HEK293 (cell line): Measurements from ENCODE around the gene GJD4.

ENCODE experiments used
- GLIS2 ChIP-seq: fragments of 450-650 bp; formaldehyde crosslinking; IDR thresholded peaks from 2 replicates; pipeline ENCODE4 v1.5.1; 2016; ENCODE audit warnings: missing biosample characterization, missing genetic modification characterization
- HOXC10 ChIP-seq: sonication (generic); formaldehyde crosslinking; IDR thresholded peaks from 2 replicates; pipeline ENCODE4 v1.8.1; 2023; ENCODE audit warnings: mild to moderate bottlenecking, missing genetic modification reagents
- SP2 ChIP-seq: fragments of 450-650 bp; formaldehyde crosslinking; IDR thresholded peaks from 2 replicates; pipeline ENCODE4 v1.5.1; 2016; ENCODE audit warnings: missing biosample characterization, missing genetic modification characterization
- SP7 ChIP-seq: fragments of 450-650 bp; formaldehyde crosslinking; IDR thresholded peaks from 2 replicates; pipeline ENCODE4 v1.5.1; 2016; ENCODE audit warnings: missing biosample characterization, missing genetic modification characterization
- YY1 ChIP-seq: fragments of 450-650 bp; formaldehyde crosslinking; IDR thresholded peaks from 2 replicates; pipeline ENCODE4 v1.5.1; 2018; ENCODE audit warnings: missing biosample characterization, missing genetic modification characterization
- YY2 ChIP-seq: fragments of 450-650 bp; formaldehyde crosslinking; IDR thresholded peaks from 2 replicates; pipeline ENCODE4 v1.5.1; 2016; ENCODE audit warnings: missing biosample characterization, missing genetic modification characterization
- ZFP41 ChIP-seq: fragments of 450-650 bp; formaldehyde crosslinking; IDR thresholded peaks from 2 replicates; pipeline ENCODE4 v1.5.1; 2016; ENCODE audit warnings: missing biosample characterization, missing genetic modification characterization, borderline replicate concordance
- ZNF112 ChIP-seq: fragments of 450-650 bp; formaldehyde crosslinking; IDR thresholded peaks from 2 replicates; pipeline ENCODE4 v1.5.0; 2017; ENCODE audit warnings: missing biosample characterization, missing genetic modification characterization
- ZNF221 ChIP-seq: fragments of 450-650 bp; formaldehyde crosslinking; IDR thresholded peaks from 2 replicates; pipeline ENCODE4 v1.5.1; 2017; ENCODE audit warnings: missing biosample characterization, missing genetic modification characterization, borderline replicate concordance
- ZNF239 ChIP-seq: fragments of 450-650 bp; formaldehyde crosslinking; IDR thresholded peaks from 2 replicates; pipeline ENCODE4 v1.5.1; 2016; ENCODE audit warnings: missing biosample characterization, missing genetic modification characterization
- ZNF394 ChIP-seq: fragments of 450-650 bp; formaldehyde crosslinking; IDR thresholded peaks from 2 replicates; pipeline ENCODE4 v1.5.1; 2016; ENCODE audit warnings: missing biosample characterization, missing genetic modification characterization, mild to moderate bottlenecking, moderate library complexity, borderline replicate concordance
- ZNF416 ChIP-seq: fragments of 450-650 bp; formaldehyde crosslinking; IDR thresholded peaks from 2 replicates; pipeline ENCODE4 v1.5.1; 2016; ENCODE audit warnings: missing biosample characterization, missing genetic modification characterization
- ZNF423 ChIP-seq: fragments of 450-650 bp; formaldehyde crosslinking; IDR thresholded peaks from 2 replicates; pipeline ENCODE4 v1.5.1; 2016; ENCODE audit warnings: missing biosample characterization, missing genetic modification characterization
- ZNF596 ChIP-seq: fragments of 450-650 bp; IDR thresholded peaks from 2 replicates; pipeline ENCODE4 v1.5.0; 2018; ENCODE audit warnings: missing biosample characterization, mild to moderate bottlenecking, missing genetic modification characterization, moderate library complexity
- ZNF610 ChIP-seq: fragments of 450-650 bp; formaldehyde crosslinking; IDR thresholded peaks from 2 replicates; pipeline ENCODE4 v1.5.1; 2016; ENCODE audit warnings: missing biosample characterization, missing genetic modification characterization, borderline replicate concordance
- TF ChIP-seq, protein P1 (sequence below): fragments of 450-650 bp; formaldehyde crosslinking; IDR thresholded peaks from 2 replicates; pipeline ENCODE4 v1.5.1; 2016; ENCODE audit warnings: missing biosample characterization, missing genetic modification characterization, low read depth
- TF ChIP-seq, protein P2 (sequence below): fragments of 450-650 bp; formaldehyde crosslinking; IDR thresholded peaks from 2 replicates; pipeline ENCODE4 v1.5.1; 2017; ENCODE audit warnings: missing biosample characterization, missing genetic modification characterization
- TF ChIP-seq, protein P3 (sequence below): fragments of 450-650 bp; formaldehyde crosslinking; IDR thresholded peaks from 2 replicates; pipeline ENCODE4 v1.5.1; 2016; ENCODE audit warnings: missing biosample characterization, missing genetic modification characterization
- TF ChIP-seq, protein P4 (sequence below): fragments of 450-650 bp; formaldehyde crosslinking; IDR thresholded peaks from 2 replicates; pipeline ENCODE4 v1.5.1; 2016; ENCODE audit warnings: missing biosample characterization, missing genetic modification characterization, borderline replicate concordance
- TF ChIP-seq, protein P5 (sequence below): fragments of 450-650 bp; formaldehyde crosslinking; IDR thresholded peaks from 2 replicates; pipeline ENCODE4 v1.5.1; 2016; ENCODE audit warnings: missing biosample characterization, missing genetic modification characterization
- TF ChIP-seq, protein P6 (sequence below): fragments of 450-650 bp; formaldehyde crosslinking; IDR thresholded peaks from 2 replicates; pipeline ENCODE4 v1.5.1; 2016; ENCODE audit warnings: missing biosample characterization, missing genetic modification characterization
- TF ChIP-seq, protein P7 (sequence below): fragments of 450-650 bp; formaldehyde crosslinking; IDR thresholded peaks from 2 replicates; pipeline ENCODE4 v1.5.1; 2017; ENCODE audit warnings: missing biosample characterization, missing genetic modification characterization
- TF ChIP-seq, protein P8 (sequence below): fragments of 450-650 bp; formaldehyde crosslinking; IDR thresholded peaks from 2 replicates; pipeline ENCODE4 v1.5.1; 2016; ENCODE audit warnings: missing biosample characterization, missing genetic modification characterization

Gene GJD4

DNA sequence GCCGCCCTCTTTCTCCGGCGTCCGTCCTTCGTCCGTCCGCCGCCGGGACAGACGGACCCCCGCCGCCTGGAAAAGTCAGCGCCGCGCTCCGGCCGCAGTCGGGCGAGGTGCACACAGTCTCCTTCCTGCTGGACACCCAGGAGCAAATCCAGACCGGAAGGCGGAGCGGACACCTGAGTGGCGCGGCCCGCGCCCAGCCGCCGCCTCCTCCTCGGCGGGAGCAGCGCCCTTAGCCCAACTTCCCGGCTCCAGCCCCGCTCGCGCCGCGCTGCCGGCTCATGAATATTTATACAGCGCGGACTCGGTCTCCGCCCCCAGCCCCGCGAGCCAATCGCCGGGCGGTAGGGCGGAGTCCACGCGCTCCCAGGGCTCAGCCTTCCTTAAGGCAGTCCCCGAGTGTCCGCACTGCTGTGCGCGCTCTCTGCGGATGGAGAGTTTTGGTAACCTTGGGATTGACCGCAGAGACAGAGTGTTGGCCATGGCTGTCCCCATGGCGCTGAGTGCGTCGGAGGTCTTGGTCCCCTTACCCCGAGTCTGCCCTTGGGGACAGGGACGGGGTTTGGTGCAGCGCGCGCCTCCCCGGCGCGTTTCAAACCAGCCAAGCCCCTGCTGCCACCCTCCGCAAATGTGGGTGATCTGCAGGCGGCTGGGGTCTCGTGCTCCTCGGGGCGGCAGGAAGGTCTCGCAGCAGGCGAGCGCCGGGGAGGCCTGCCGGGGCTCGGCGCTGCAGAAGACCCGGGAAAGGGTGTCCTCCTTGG is 37.1 kb downstream of the GJD4 start, which contains the start of gene FZD8 (continued):
- TF ChIP-seq, protein P1, sequence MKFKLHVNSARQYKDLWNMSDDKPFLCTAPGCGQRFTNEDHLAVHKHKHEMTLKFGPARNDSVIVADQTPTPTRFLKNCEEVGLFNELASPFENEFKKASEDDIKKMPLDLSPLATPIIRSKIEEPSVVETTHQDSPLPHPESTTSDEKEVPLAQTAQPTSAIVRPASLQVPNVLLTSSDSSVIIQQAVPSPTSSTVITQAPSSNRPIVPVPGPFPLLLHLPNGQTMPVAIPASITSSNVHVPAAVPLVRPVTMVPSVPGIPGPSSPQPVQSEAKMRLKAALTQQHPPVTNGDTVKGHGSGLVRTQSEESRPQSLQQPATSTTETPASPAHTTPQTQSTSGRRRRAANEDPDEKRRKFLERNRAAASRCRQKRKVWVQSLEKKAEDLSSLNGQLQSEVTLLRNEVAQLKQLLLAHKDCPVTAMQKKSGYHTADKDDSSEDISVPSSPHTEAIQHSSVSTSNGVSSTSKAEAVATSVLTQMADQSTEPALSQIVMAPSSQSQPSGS (tag by site-specific recombination) = no peak
- TF ChIP-seq ZNF423 (tag by site-specific recombination) (peak; percentile 88), GLIS2 (peak; percentile 66), SP7 (peak; percentile 75; the same call in 1 of the 2 replicates), ZNF596 (tag by site-specific recombination) (no peak), HOXC10 (CRISPR knock-in tag) (no peak), ZFP41 (tag by site-specific recombination) (no peak), SP2 (tag by site-specific recombination) (peak; percentile 74), ZNF610 (tag by site-specific recombination) (no peak), YY2 (tag by site-specific recombination) (no peak), ZNF394 (tag by site-specific recombination) (peak; percentile 34; the same call in 1 of the 2 replicates), ZNF416 (tag by site-specific recombination) (no peak), ZNF239 (tag by site-specific recombination) (no peak), ZNF221 (tag by site-specific recombination) (no peak), ZNF112 (tag by site-specific recombination) (no peak), YY1 (tag by site-specific recombination) (no peak; the same call in 1 of the 2 replicates)
- TF ChIP-seq, protein P2, sequence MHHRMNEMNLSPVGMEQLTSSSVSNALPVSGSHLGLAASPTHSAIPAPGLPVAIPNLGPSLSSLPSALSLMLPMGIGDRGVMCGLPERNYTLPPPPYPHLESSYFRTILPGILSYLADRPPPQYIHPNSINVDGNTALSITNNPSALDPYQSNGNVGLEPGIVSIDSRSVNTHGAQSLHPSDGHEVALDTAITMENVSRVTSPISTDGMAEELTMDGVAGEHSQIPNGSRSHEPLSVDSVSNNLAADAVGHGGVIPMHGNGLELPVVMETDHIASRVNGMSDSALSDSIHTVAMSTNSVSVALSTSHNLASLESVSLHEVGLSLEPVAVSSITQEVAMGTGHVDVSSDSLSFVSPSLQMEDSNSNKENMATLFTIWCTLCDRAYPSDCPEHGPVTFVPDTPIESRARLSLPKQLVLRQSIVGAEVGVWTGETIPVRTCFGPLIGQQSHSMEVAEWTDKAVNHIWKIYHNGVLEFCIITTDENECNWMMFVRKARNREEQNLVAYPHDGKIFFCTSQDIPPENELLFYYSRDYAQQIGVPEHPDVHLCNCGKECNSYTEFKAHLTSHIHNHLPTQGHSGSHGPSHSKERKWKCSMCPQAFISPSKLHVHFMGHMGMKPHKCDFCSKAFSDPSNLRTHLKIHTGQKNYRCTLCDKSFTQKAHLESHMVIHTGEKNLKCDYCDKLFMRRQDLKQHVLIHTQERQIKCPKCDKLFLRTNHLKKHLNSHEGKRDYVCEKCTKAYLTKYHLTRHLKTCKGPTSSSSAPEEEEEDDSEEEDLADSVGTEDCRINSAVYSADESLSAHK (tag by site-specific recombination) = no peak
- TF ChIP-seq, protein P3, sequence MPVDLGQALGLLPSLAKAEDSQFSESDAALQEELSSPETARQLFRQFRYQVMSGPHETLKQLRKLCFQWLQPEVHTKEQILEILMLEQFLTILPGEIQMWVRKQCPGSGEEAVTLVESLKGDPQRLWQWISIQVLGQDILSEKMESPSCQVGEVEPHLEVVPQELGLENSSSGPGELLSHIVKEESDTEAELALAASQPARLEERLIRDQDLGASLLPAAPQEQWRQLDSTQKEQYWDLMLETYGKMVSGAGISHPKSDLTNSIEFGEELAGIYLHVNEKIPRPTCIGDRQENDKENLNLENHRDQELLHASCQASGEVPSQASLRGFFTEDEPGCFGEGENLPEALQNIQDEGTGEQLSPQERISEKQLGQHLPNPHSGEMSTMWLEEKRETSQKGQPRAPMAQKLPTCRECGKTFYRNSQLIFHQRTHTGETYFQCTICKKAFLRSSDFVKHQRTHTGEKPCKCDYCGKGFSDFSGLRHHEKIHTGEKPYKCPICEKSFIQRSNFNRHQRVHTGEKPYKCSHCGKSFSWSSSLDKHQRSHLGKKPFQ (tag by site-specific recombination) = no peak
- TF ChIP-seq, protein P4, sequence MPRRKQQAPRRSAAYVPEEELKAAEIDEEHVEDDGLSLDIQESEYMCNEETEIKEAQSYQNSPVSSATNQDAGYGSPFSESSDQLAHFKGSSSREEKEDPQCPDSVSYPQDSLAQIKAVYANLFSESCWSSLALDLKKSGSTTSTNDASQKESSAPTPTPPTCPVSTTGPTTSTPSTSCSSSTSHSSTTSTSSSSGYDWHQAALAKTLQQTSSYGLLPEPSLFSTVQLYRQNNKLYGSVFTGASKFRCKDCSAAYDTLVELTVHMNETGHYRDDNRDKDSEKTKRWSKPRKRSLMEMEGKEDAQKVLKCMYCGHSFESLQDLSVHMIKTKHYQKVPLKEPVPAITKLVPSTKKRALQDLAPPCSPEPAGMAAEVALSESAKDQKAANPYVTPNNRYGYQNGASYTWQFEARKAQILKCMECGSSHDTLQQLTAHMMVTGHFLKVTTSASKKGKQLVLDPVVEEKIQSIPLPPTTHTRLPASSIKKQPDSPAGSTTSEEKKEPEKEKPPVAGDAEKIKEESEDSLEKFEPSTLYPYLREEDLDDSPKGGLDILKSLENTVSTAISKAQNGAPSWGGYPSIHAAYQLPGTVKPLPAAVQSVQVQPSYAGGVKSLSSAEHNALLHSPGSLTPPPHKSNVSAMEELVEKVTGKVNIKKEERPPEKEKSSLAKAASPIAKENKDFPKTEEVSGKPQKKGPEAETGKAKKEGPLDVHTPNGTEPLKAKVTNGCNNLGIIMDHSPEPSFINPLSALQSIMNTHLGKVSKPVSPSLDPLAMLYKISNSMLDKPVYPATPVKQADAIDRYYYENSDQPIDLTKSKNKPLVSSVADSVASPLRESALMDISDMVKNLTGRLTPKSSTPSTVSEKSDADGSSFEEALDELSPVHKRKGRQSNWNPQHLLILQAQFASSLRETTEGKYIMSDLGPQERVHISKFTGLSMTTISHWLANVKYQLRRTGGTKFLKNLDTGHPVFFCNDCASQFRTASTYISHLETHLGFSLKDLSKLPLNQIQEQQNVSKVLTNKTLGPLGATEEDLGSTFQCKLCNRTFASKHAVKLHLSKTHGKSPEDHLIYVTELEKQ (tag by site-specific recombination) = no peak
- TF ChIP-seq, protein P5, sequence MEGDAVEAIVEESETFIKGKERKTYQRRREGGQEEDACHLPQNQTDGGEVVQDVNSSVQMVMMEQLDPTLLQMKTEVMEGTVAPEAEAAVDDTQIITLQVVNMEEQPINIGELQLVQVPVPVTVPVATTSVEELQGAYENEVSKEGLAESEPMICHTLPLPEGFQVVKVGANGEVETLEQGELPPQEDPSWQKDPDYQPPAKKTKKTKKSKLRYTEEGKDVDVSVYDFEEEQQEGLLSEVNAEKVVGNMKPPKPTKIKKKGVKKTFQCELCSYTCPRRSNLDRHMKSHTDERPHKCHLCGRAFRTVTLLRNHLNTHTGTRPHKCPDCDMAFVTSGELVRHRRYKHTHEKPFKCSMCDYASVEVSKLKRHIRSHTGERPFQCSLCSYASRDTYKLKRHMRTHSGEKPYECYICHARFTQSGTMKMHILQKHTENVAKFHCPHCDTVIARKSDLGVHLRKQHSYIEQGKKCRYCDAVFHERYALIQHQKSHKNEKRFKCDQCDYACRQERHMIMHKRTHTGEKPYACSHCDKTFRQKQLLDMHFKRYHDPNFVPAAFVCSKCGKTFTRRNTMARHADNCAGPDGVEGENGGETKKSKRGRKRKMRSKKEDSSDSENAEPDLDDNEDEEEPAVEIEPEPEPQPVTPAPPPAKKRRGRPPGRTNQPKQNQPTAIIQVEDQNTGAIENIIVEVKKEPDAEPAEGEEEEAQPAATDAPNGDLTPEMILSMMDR (tag by site-specific recombination) = peak; percentile 83
- TF ChIP-seq, protein P6, sequence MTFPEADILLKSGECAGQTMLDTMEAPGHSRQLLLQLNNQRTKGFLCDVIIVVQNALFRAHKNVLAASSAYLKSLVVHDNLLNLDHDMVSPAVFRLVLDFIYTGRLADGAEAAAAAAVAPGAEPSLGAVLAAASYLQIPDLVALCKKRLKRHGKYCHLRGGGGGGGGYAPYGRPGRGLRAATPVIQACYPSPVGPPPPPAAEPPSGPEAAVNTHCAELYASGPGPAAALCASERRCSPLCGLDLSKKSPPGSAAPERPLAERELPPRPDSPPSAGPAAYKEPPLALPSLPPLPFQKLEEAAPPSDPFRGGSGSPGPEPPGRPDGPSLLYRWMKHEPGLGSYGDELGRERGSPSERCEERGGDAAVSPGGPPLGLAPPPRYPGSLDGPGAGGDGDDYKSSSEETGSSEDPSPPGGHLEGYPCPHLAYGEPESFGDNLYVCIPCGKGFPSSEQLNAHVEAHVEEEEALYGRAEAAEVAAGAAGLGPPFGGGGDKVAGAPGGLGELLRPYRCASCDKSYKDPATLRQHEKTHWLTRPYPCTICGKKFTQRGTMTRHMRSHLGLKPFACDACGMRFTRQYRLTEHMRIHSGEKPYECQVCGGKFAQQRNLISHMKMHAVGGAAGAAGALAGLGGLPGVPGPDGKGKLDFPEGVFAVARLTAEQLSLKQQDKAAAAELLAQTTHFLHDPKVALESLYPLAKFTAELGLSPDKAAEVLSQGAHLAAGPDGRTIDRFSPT = peak; percentile 43; the same call in 1 of the 2 replicates
- TF ChIP-seq, protein P7, sequence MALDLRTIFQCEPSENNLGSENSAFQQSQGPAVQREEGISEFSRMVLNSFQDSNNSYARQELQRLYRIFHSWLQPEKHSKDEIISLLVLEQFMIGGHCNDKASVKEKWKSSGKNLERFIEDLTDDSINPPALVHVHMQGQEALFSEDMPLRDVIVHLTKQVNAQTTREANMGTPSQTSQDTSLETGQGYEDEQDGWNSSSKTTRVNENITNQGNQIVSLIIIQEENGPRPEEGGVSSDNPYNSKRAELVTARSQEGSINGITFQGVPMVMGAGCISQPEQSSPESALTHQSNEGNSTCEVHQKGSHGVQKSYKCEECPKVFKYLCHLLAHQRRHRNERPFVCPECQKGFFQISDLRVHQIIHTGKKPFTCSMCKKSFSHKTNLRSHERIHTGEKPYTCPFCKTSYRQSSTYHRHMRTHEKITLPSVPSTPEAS (tag by site-specific recombination) = no peak
- TF ChIP-seq, protein P8, sequence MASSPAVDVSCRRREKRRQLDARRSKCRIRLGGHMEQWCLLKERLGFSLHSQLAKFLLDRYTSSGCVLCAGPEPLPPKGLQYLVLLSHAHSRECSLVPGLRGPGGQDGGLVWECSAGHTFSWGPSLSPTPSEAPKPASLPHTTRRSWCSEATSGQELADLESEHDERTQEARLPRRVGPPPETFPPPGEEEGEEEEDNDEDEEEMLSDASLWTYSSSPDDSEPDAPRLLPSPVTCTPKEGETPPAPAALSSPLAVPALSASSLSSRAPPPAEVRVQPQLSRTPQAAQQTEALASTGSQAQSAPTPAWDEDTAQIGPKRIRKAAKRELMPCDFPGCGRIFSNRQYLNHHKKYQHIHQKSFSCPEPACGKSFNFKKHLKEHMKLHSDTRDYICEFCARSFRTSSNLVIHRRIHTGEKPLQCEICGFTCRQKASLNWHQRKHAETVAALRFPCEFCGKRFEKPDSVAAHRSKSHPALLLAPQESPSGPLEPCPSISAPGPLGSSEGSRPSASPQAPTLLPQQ (tag by site-specific recombination) = peak; percentile 93
